ENCODE data around the gene EXD3. TPM values are rescaled to one million over a fixed set of nuclear protein-coding genes. Genes with fewer than 3 reads are reported as not detected.
"Not testable (repeated sequence)": the region's sequence is repeated elsewhere in the genome, so short reads cannot be mapped to it uniquely, and the experiment has no call there.

EXD3 gene
- total RNA-seq, 1 donor from 2014 or later, result 8.3 TPM

GRCh38 chr9:137262173-137262908 is 160.6 kb downstream of the EXD3 start:
- intact Hi-C loops (cut with micrococcal nuclease); ATAC-seq; DNase-seq: not testable (repeated sequence)

Small RNAs within 50 kb of the gene (microRNA-seq; reads per million reads assigned to microRNA genes)
- not detected for gene MIR7114 (ENCODE audit: borderline number of aligned reads)

Other genes starting within 250 kb of the EXD3 start
- 38.2 TPM for gene ANAPC2, start 234.6 kb downstream of the EXD3 start, total RNA-seq
- 77.7 TPM for gene SSNA1, start 234.5 kb downstream of the EXD3 start, total RNA-seq
- 21.7 TPM for gene TPRN, start 222.4 kb downstream of the EXD3 start, total RNA-seq
- gene TMEM203, start 217.5 kb downstream of the EXD3 start, total RNA-seq, result 43.3 TPM
- gene NDOR1, start 217.5 kb downstream of the EXD3 start, total RNA-seq, result 5.7 TPM
- gene RNF208, start 200.9 kb downstream of the EXD3 start, total RNA-seq, result 29.7 TPM
- not detected for gene CYSRT1, start 198.0 kb downstream of the EXD3 start, total RNA-seq
- gene RNF224, start 195.7 kb downstream of the EXD3 start, total RNA-seq, result not detected
- gene SLC34A3, start 192.3 kb downstream of the EXD3 start, total RNA-seq, result not detected
- gene TUBB4B, start 181.9 kb downstream of the EXD3 start, total RNA-seq, result 439 TPM
- gene STPG3, start 171.9 kb downstream of the EXD3 start, total RNA-seq, result 0.69 TPM
- 43.6 TPM for gene NELFB, start 167.8 kb downstream of the EXD3 start, total RNA-seq
- 19.3 TPM for gene TOR4A, start 145.4 kb downstream of the EXD3 start, total RNA-seq
- 4.0 TPM for gene NRARP, start 120.9 kb downstream of the EXD3 start, total RNA-seq
- 1.9 TPM for gene NOXA1, start 231 bp upstream of the EXD3 start, total RNA-seq
- gene ENTPD8, start 18.2 kb upstream of the EXD3 start, total RNA-seq, result not detected
- gene NSMF, start 36.2 kb upstream of the EXD3 start, total RNA-seq, result 10.2 TPM
- gene PNPLA7, start 127.2 kb upstream of the EXD3 start, total RNA-seq, result 10.7 TPM
- 228 TPM for gene MRPL41, start 128.7 kb upstream of the EXD3 start, total RNA-seq
- gene DPH7, start 155.8 kb upstream of the EXD3 start, total RNA-seq, result 21.8 TPM
- gene ZMYND19, start 167.3 kb upstream of the EXD3 start, total RNA-seq, result 11.6 TPM
- gene ARRDC1, start 182.5 kb upstream of the EXD3 start, total RNA-seq, result 17.3 TPM
- 37.0 TPM for gene EHMT1, start 195.8 kb upstream of the EXD3 start, total RNA-seq